HG02840 (cell line): ENCODE measurements around the gene TUFT1.
"Not testable (repeated sequence)": the region's sequence is repeated elsewhere in the genome, so short reads cannot be mapped to it uniquely, and the experiment has no call there.

Experiments used
- ATAC-seq: cut with Tn5 transposase; IDR thresholded peaks from one replicate; pipeline ENCODE4 v1.9.1; 2021; ENCODE audit warnings: mild to moderate bottlenecking, moderate library complexity, moderate number of reproducible peaks; ENCODE audit not compliant: unreplicated experiment, low FRiP score

Gene TUFT1

DNA sequence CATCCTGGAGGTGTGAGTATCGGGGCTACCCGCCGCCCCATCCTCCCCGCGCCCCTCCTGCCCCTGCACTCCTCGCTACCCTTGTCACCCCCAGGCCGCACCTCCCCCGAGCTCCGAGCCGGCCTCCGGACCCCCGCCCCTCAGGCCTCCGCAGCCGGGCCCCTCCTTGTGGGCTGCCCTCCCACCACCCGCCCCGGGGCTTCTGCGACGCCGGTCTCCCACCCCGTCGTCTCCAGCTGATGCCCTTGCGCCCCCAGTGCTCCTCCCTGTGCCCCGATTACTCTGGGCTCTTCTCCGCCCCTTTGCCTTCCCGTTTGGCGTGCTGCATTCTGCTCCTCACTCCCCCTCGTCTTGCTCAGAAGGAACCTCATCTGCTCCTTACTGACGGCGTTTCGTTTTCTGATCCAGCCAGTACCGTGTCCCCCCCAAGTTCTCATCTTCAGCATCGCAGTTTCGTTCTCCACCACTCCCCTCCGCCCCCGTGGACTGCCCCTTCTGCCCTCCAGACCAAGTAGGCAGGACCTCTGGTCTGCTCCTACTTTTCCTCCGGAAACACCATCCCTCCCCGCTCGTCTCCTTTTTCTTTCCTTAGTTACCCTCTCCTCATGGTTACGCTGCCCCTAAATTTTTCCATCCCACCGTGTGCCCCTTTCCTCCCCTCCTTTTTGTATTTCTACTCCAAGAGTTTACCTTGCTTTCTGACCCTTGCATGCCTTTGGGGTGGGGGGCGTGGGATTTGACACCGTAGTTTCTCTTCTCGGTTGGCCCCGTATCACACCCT, 72.6 kb downstream of the TUFT1 start:
- no peak for ATAC-seq

GRCh38 chr1:151613282-151613780, 73.2 kb downstream of the TUFT1 start:
- ATAC-seq = no peak

DNA sequence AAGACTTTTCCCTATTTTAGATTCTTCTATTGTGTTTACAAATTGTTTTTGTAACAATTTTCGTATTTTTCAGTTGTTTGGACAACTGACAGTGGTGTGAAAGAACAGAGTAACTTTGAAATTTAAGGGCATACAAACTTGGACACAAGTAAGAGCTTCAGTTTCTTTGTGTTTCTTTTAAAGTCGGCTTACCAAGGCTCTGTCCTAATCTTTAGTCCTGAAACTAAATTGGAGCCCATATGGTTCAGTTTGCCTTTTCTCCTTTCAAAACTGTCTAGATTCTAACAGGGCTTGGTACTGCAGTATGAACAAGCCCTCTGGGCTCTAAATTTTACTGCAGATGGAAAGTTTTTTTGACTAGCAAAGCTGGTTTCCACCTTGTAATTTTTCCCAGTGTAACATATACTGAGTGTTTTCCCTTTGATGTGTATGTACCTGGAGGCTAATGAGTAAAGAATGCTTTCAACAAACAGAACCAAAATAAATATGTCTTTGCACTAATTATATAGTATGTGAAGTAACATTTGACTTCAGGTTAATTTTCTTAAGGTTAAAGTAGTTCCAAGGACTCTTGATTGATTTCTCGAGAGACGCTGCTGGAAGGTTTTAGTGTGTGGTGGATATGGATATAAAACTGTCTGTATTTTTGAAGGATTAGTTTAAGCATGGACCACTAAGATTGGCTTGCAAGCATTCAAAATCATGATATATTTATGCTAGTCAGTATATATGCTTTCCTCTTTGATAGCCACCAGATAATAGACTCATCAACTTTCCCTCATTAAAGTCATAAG, 75.8 kb downstream of the TUFT1 start:
- no peak for ATAC-seq

GRCh38 chr1:151616505-151616849, 76.4 kb downstream of the TUFT1 start:
- ATAC-seq = no peak

GRCh38 chr1:151618003-151618402, 77.9 kb downstream of the TUFT1 start:
- ATAC-seq = no peak

- ATAC-seq = no peak
Measured at GRCh38 chr1:151618470-151618869, 78.4 kb downstream of the TUFT1 start.

- ATAC-seq = not testable (repeated sequence)
Measured at GRCh38 chr1:151618996-151619395, 78.9 kb downstream of the TUFT1 start.

DNA sequence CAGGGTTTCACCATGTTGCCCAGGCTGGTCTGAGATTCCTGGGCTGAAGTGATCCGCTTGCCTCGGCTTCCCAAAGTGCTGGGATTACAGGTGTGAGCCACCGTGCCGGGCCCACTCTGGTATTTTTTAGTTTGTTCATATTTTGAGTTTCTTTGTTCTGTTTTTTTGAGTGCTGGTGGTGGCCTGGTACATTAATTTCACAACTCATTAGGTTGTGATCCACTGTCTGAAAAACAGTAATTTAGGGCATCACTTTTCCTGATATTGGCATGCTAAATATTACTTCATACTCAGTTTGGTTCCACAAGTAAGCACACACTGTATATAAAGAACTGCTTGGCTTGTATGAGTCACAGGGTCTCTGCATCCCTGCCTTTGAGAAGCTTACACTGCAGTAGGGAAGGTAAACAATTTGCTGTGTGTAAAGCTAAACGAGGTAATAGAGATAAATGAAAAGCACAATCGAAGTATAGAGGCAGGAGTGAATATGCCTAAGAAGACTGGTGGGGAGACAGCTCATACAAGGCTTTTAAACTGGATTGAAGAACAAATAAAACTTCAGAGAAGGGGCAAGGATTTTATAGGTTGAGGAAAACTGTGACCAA, 79.5 kb downstream of the TUFT1 start:
- ATAC-seq = no peak

DNA sequence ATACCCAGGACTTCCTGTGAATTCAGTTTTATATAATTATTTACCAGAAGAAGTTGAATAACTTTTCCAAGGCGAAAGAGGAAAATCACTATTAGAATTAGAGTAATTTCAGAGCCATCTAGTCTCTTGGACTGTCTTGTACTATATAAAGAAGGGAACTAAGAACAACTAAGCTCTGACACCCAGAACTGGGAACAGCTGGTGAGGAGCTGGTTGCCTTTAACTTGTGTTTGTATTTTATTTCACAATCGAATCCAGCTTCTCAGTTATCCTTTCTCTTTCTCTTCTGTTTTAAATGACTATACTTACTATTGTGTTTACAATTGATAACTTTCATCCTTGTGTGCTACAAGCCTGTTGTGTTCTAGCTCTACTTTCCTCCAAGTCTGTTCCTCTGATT, 80.2 kb downstream of the TUFT1 start:
- ATAC-seq = no peak

GRCh38 chr1:151621351-151621750, 81.2 kb downstream of the TUFT1 start:
- ATAC-seq = no peak

- ATAC-seq = no peak
Measured at GRCh38 chr1:151624783-151625182, 84.7 kb downstream of the TUFT1 start.

GRCh38 chr1:151626740-151627334, 86.7 kb downstream of the TUFT1 start:
- ATAC-seq = no peak

- ATAC-seq = no peak
Measured at GRCh38 chr1:151629278-151629677, 89.2 kb downstream of the TUFT1 start.
